Islet of Langerhans (tissue), 1 donor: Measurements from ENCODE around the gene EDC4.

Experiments used
- FAIRE-seq: peaks from one replicate; lab custom pipeline; 2011; peaks lifted over from hg19 to GRCh38; lab: Jason Lieb, UNC

Gene EDC4

DNA sequence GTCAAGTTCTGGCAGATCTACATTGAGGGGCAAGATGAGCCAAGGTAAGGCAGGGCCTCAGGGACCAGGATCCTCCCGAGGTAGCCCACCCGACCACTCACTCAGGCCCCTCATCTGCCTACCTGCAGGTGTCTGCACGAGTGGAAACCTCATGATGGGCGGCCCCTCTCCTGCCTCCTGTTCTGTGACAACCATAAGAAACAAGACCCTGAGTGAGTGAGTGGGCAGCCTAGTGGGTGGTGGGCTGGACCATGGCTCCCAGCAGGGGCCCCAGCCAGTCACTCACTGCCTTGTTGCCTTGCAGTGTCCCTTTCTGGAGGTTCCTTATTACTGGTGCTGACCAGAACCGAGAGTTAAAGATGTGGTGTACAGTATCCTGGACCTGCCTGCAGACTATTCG is 5.4 kb downstream of the EDC4 start:
- FAIRE-seq: no peak

DNA sequence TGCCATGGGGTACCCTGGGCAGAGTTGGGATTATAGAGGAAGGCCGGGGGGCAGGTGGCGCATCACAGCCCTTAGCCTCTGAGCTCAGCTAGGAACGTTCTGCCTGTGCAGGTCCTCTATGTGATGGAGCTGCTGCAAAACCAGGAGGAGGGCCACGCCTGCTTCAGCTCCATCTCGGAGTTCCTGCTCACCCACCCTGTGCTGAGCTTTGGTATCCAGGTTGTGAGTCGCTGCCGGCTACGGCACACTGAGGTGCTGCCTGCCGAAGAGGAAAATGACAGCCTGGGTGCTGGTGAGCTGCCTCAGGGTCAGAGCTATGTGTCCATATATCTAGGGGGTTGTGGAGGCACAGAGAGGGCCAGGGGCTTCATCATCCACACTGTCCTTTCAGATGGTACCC is 6.0 kb downstream of the EDC4 start:
- FAIRE-seq: no peak

DNA sequence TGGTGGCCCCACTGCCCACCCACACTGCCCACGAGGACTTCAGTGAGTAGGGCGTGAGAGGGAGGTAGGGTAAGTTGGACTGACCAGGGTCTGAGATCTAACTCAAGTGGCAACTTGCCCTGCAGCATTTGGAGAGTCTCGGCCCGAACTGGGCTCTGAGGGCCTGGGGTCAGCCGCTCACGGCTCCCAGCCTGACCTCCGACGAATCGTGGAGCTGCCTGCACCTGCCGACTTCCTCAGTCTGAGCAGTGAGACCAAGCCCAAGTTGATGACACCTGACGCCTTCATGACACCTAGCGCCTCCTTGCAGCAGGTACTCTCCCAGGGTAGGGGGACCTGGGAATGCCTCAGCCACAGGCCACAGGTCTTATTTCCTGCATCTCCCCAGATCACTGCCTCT is 6.6 kb downstream of the EDC4 start:
- no peak for FAIRE-seq

DNA sequence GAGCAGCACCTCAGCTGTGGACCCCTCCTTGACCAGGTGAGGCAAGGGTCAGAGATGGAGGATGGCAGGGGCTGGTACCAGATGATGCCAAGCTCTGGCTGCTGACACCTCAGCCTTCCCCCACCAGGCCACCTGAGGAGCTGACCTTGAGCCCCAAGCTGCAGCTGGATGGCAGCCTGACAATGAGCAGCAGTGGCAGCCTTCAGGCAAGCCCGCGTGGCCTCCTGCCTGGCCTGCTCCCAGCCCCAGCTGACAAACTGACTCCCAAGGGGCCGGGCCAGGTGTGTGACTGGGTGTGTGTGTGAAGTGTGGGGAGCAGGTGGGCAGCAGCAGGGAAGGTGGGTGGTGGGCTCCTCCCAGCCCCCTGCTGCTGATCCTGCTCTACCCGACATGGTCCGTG is 7.1 kb downstream of the EDC4 start:
- no peak for FAIRE-seq

DNA sequence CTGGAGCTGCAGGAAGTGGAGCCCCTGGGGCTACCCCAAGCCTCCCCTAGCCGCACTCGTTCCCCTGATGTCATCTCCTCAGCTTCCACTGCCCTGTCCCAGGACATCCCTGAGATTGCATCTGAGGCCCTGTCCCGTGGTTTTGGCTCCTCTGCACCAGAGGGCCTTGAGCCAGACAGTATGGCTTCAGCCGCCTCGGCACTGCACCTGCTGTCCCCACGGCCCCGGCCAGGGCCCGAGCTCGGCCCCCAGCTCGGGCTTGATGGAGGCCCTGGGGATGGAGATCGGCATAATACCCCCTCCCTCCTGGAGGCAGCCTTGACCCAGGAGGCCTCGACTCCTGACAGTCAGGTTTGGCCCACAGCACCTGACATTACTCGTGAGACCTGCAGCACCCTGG is 7.7 kb downstream of the EDC4 start:
- FAIRE-seq: no peak

DNA sequence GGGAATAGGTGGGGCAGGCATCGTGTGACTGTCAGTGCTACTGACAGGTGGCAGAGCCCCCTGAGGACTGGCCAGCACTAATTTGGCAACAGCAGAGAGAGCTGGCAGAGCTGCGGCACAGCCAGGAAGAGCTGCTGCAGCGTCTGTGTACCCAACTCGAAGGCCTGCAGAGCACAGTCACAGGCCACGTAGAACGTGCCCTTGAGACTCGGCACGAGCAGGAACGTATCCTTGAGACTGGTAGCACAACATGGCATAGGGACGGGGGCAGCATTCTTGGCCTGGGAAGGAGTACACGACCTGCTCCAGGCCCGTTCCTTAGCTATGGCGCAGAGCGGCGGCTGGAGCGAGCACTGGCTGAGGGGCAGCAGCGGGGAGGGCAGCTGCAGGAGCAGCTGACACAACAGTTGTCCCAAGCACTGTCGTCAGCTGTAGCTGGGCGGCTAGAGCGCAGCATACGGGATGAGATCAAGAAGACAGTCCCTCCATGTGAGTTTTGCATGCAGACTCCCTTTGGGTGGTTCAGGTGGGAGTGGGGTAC is 8.8 kb downstream of the EDC4 start:
- no peak for FAIRE-seq

DNA sequence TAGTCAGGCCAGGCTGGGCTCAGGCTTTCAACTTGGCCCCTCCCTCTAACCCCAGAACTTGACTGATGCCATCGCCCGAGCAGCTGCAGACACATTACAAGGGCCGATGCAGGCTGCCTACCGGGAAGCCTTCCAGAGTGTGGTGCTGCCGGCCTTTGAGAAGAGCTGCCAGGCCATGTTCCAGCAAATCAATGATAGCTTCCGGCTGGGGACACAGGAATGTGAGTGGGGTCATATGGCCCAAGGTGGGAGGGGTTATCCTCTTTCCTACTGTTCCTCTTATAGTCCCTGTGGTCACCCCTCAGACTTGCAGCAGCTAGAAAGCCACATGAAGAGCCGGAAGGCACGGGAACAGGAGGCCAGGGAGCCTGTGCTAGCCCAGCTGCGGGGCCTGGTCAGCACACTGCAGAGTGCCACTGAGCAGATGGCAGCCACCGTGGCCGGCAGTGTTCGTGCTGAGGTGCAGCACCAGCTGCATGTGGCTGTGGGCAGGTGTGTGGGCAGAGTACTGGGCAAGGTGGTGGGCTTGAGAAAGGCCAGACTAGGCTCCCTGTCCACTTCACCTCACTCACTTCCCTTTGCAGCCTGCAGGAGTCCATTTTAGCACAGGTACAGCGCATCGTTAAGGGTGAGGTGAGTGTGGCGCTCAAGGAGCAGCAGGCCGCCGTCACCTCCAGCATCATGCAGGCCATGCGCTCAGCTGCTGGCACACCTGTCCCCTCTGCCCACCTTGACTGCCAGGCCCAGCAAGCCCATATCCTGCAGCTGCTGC is 9.7 kb downstream of the EDC4 start:
- FAIRE-seq: no peak

DNA sequence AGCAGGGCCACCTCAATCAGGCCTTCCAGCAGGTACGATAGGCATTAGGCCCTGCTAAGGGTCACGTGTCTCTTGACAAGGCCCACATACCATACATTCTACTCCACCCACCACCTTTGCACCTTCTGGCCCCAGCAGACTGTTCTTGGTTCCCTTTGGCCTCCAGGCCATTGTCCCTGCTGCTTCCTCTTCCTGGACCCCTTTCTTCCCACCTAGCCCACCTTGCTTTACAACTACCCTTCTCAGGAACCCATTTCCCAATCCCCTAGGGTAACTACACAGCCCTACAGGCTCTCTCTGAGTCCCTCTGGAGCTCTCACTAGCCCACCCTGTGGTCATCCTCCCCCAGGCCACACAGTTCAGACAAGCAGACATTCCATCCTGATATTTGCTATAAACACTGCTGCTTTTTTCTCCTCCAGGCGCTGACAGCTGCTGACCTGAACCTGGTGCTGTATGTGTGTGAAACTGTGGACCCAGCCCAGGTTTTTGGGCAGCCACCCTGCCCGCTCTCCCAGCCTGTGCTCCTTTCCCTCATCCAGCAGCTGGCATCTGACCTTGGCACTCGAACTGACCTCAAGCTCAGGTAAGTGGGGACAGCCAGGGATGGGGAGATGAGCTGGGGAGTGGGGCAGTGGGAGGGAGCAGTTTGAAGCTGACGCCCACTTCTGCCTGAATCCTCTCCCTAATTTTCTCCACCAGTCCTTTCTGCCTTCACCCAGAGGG is 10.5 kb downstream of the EDC4 start:
- no peak for FAIRE-seq

DNA sequence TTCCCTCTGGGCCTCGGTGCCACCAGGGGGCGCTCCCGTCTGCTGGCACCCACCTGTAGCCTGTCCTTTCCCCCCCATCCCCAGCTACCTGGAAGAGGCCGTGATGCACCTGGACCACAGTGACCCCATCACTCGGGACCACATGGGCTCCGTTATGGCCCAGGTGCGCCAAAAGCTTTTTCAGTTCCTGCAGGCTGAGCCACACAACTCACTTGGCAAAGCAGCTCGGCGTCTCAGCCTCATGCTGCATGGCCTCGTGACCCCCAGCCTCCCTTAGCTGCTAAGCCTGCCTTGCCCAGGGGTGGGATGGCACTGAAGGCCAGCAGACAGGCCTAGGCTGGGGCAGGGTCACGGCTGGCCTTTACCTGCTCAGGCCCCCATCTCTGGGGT is 11.0 kb downstream of the EDC4 start:
- FAIRE-seq: no peak

DNA sequence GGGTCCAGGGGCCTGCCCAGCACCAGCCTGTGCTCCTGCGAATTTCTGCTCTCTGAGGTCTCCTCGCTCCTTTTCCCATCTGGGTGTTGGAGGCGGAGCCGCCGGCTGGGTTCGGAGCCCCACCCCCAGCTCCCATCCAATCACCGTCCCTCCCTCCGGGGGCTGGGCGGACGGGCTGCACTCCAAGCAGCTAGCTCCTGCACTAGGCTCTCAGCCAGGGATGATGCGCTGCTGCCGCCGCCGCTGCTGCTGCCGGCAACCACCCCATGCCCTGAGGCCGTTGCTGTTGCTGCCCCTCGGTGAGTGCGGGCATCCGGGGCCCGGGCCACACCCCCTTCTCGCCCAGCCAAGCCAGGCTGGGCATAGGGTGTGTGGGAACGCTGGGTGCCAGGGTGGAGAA is 11.8 kb downstream of the EDC4 start, which contains the start of gene NRN1L:
NRN1L (plus strand) TSS at position 202 of the 400 bp plus-strand sequence; CDS start at position 221, 19 bp downstream.
- no peak for FAIRE-seq

DNA sequence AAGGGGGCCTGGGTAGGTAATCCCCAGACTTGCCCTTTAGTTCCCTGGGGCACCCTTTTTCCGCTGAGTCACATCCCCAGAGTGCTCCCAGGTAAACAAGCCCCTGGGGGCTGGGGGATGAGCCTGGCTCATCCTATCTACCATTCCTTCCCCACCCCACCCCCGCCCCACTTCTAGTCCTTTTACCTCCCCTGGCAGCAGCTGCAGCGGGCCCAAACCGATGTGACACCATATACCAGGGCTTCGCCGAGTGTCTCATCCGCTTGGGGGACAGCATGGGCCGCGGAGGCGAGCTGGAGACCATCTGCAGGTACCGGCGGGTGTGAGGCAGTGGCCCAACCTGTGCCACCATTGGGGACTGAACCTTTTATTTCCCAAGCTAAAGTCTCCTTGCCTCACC is 12.7 kb downstream of the EDC4 start:
- FAIRE-seq: no peak

DNA sequence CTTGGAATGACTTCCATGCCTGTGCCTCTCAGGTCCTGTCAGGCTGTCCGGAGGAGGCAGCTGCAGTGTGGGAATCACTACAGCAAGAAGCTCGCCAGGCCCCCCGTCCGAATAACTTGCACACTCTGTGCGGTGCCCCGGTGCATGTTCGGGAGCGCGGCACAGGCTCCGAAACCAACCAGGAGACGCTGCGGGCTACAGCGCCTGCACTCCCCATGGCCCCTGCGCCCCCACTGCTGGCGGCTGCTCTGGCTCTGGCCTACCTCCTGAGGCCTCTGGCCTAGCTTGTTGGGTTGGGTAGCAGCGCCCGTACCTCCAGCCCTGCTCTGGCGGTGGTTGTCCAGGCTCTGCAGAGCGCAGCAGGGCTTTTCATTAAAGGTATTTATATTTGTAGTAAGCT is 13.1 kb downstream of the EDC4 start:
- no peak for FAIRE-seq

DNA sequence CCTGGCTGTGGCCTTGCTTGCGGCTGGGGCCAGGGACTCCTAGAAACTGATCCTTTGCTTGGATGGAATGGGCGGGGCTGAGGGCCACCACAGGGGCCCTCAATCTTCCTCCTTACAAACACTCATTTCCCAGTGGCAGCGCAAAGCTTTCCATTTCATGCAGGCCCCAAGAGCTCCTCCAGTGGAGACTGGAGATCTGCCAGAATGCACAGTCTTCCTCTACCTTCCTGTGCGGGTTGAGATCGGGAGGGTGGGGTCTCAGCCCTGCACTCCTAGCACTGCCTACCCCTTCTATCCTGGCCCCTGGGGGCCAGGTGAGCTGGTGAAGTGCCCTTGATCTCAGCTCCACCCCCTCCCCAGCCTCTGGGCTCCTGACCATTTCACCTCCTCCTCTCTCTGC is 13.5 kb downstream of the EDC4 start:
- FAIRE-seq: no peak

DNA sequence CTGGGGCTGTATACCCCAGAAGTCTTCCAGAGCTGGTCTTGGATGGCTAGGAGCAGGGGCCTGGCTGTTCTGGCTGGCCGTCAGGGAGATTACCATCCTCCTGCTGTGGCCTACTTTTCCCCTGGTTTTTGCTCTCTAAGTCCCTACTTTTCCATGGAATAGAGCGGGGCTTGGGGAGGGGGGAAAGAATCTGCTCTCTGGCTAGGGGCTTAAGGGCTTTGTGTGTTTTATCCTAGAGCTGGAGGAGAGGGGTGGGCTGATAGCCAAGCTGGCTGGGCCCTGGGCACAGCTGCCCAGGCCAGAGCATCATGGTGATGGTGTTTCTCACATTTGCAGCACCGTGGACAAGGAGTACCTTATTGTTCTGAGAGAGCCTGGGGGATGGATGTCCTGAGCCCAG is 15.5 kb downstream of the EDC4 start:
- FAIRE-seq: no peak

DNA sequence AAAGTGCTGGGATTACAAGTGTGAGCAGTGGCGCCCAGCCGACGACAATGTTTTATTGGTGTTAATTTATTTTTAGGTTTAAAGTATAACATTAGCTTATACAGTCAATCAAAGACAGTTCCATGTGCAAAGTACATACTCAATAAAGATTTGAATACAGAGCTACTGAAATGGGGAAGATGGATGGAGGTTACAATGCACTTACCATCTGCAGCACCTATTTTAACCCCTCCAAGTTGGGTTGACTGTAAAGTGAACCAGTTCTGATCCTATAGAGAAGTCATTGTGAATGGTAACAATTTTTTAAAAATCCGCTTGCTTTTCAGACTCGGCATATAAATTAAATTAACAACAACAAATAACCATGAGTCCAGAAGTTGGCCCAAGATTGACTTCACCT is 19.5 kb downstream of the EDC4 start:
- FAIRE-seq: no peak

DNA sequence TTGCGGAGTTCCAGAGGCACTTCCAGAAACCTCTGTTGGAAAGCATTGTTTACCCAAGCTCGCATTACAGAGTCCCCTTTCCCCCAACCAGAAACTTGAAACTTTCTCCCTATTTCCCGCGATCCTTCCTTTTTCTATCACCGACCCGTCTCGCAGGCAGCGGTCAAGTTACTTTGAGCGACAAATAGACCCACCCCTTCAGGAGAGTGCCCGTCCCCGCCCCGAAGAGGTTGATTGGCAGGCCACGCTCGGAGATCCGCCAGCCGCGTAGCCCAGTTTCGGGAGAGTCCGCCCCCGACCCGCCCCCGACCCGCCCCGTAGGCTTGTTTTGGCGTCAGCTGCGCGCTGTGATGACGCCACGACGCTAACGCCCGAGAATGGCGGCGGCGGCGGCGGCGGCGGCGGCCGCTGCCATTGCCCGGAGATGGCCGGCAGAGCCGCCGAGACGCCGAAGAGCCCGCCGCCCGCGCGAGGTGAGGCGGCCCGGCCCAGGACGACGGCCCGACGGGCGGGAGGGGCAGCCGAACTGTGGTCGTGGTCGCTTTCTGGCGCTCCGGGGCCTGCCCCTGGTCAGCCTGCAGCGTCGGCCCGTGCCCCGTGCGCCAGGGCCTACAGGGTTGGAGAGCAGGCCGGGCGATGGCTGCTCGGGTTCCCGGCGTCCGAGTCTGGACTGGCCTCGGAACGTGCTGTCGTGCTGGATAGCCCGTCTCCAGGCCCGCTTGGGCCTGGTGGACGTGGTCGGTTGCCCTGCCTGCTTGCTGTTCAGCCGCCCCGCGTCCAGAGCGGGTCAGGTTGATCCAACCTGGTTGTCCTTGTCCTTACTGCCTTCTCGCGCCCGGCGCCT is 20.3 kb downstream of the EDC4 start, which contains the start of gene PSKH1:
PSKH1 (plus strand) TSS at position 356 of the 844 bp plus-strand sequence. CDS start 15,496 bp downstream, outside the sequence.
- FAIRE-seq: no peak

DNA sequence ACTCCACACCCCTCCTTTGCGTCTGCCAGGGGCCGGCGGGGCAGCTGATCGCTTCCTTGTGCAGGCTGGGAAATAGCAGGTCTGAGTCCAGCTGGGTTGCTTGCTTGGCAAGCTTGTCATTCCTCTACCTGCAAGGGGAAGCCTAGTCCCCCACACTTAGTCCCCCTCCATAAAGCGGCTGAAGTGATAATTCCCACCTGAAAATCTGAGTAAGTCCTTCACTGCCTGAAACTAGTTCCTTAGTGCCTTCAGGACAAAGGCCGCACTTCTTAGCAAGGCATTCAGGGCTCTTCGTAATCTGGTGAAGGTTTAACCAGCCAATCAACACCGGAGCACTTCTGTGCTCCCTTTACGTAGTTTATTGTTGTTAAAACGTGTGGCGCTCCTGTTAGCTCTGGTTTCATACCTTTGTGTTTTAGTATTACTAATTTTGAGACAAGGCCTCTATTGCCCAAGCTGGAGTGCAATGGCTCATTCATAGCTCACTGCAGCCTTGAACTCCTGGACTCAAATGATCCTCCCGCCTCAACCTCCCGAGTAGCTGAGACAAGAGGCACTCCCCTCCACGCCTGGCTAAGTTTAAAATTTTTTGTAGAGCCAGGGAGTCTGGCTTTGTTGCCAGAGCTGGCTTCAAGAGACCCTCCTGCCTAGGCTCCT is 21.0 kb downstream of the EDC4 start:
- no peak for FAIRE-seq

DNA sequence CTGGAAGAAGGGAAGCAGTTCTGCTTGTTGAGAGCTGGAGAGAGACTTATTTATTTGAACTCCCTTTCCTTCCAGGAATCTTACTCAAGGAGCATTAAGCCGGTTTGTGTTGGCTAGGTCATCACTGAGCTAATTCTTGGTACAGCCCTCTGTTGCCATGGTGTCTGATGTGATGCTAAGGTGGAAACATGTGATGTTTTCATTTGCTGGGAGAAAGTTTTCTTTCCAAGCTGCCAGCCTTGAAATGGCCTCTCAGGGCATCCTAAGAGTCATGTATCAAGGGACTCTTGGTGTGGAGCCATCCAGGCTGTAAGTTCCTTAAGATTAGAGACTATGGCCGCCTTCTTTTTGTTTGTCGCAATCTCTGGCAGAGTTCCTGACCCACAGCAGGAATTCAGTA is 24.4 kb downstream of the EDC4 start:
- FAIRE-seq: no peak

DNA sequence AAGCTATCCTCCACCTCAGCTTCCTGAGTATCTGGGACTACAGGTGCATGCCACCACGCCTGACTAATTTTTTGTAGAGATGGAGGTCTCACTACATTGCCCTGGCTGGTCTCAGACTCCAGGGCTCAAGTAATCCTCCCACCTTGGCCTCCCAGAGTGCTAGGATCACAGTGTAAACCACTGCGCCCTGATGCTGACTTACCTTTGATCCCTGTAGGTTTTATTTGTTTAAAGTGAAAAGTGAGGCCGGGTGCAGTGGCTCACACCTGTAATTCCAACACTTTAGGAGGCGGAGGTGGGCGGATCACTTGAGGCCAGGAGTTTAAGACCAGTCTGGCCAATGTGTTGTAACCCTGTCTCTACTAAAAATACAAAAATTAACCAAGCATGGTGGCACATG is 28.9 kb downstream of the EDC4 start:
- no peak for FAIRE-seq

DNA sequence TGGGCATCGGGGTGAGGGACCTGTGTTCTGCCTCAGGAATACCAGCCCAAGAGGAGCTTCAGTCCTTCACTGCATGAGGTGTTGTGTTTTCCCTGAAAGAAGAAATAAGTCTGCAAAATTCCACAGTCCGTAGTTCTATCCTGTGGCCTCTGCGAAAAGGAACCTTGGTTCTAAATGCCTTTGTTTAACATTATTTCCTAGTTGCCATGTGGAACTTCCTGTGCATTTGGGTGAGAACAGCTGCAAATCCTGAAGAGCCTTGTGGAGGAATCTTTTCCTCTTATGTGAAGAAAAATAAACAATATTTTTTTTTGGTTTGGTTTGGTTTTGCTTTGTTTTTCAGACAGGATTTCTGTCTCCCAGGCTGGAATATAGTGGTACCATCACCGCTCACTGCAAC is 30.0 kb downstream of the EDC4 start:
- no peak for FAIRE-seq

DNA sequence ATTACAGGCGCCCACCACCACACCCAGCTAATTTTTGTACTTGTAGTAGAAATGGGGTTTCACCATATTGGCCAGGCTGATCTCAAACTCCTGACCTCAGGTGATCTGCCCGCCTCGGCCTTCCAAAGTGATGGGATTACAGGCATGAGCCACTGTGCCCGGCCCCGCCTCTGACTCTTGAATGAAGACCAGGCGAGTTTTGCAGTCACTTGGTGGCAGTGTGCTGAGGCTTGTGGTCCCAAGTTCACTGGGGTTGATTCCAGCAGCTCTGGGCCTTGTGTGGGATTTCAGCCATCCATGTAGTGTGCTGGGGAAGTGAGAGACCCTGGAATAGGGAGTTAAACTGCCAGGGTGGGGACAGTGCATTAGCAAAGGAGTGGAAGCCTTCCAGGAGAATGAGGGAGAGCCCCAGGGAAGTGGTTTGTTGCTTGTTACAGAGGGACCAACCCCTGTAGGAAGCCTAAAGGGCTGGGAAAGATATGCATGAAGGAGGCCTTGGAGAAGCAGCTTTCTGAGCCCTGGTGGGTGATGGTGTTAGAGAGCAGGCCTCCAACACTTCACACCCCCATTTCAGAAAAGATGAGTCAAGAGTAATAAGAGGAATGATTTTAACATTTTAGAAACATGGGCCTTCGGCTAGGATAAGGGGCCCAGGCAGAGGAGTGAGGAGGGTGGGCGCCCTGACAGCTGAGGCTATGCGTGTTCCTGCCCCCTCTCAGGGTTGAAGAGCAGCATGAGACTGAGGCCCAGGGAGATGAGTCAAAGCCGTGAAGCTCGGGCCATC is 34.7 kb downstream of the EDC4 start:
- FAIRE-seq: no peak
